ENCODE measurements around the gene ENPEP.

The ENPEP gene

GRCh38 chr4:110526589-110526988 is 50.6 kb downstream of the ENPEP start:
- Histone ChIP-seq H3K9me3 (ENCODE audit: control insufficient read depth, insufficient read depth, low read depth, low read length) (no peaks in the 10 kb centered on the region), H3K4me3 (ENCODE audit: low read depth, low read length) (no peak overlapping the region), H3K36me3 (ENCODE audit: control insufficient read depth, insufficient read depth, low read length) (no peaks in the 10 kb centered on the region), H3K27me3 (ENCODE audit: control insufficient read depth, insufficient read depth, low read length) (no peaks in the 10 kb centered on the region), H3K4me1 (ENCODE audit: control insufficient read depth, insufficient read depth, low read length) (no peaks in the 10 kb centered on the region), H3K27ac (ENCODE audit: low read depth, low read length) (no peak overlapping the region), H3K9ac (ENCODE audit: low read length) (no peak overlapping the region)

- Histone ChIP-seq H3K27me3 (ENCODE audit: control insufficient read depth, insufficient read depth, low read length) (no peaks in the 10 kb centered on the region), H3K4me1 (ENCODE audit: control insufficient read depth, insufficient read depth, low read length) (no peaks in the 10 kb centered on the region), H3K27ac (ENCODE audit: low read depth, low read length) (no peak overlapping the region), H3K9ac (ENCODE audit: low read length) (no peak overlapping the region), H3K9me3 (ENCODE audit: control insufficient read depth, insufficient read depth, low read depth, low read length) (no peaks in the 10 kb centered on the region), H3K4me3 (ENCODE audit: low read depth, low read length) (no peak overlapping the region), H3K36me3 (ENCODE audit: control insufficient read depth, insufficient read depth, low read length) (no peaks in the 10 kb centered on the region)
Measured at GRCh38 chr4:110527156-110527555, 51.2 kb downstream of the ENPEP start.

GRCh38 chr4:110532901-110533589 is 57.1 kb downstream of the ENPEP start:
- no peak overlapping the region for H3K4me3 ChIP-seq (ENCODE audit: low read depth, low read length)
- no peaks in the 10 kb centered on the region for H3K27me3 ChIP-seq (ENCODE audit: control insufficient read depth, insufficient read depth, low read length)
- H3K27ac ChIP-seq (ENCODE audit: low read depth, low read length), result no peak overlapping the region
- H3K4me1 ChIP-seq (ENCODE audit: control insufficient read depth, insufficient read depth, low read length), result peaks cover 9% of the 10 kb centered on the region
- H3K9ac ChIP-seq (ENCODE audit: low read length), result no peak overlapping the region
- no peaks in the 10 kb centered on the region for H3K36me3 ChIP-seq (ENCODE audit: control insufficient read depth, insufficient read depth, low read length)
- H3K9me3 ChIP-seq (ENCODE audit: control insufficient read depth, insufficient read depth, low read depth, low read length), result peaks cover 6% of the 10 kb centered on the region

GRCh38 chr4:110533590-110533910 is 57.6 kb downstream of the ENPEP start:
- H3K4me3 ChIP-seq (ENCODE audit: low read depth, low read length), result no peak overlapping the region; the same call in 1 of the 2 replicates
- no peaks in the 10 kb centered on the region for H3K27me3 ChIP-seq (ENCODE audit: control insufficient read depth, insufficient read depth, low read length)
- H3K27ac ChIP-seq (ENCODE audit: low read depth, low read length), result no peak overlapping the region
- peaks cover 9% of the 10 kb centered on the region for H3K4me1 ChIP-seq (ENCODE audit: control insufficient read depth, insufficient read depth, low read length)
- H3K36me3 ChIP-seq (ENCODE audit: control insufficient read depth, insufficient read depth, low read length), result no peaks in the 10 kb centered on the region
- H3K9me3 ChIP-seq (ENCODE audit: control insufficient read depth, insufficient read depth, low read depth, low read length), result peaks cover 6% of the 10 kb centered on the region
- H3K9ac ChIP-seq (ENCODE audit: low read length), result no peak overlapping the region

GRCh38 chr4:110533940-110534339 is 58.0 kb downstream of the ENPEP start:
- H3K4me3 ChIP-seq (ENCODE audit: low read depth, low read length), result no peak overlapping the region; the same call in 1 of the 2 replicates
- H3K4me1 ChIP-seq (ENCODE audit: control insufficient read depth, insufficient read depth, low read length), result peaks cover 9% of the 10 kb centered on the region
- H3K9ac ChIP-seq (ENCODE audit: low read length), result no peak overlapping the region
- no peaks in the 10 kb centered on the region for H3K27me3 ChIP-seq (ENCODE audit: control insufficient read depth, insufficient read depth, low read length)
- H3K9me3 ChIP-seq (ENCODE audit: control insufficient read depth, insufficient read depth, low read depth, low read length), result peaks cover 6% of the 10 kb centered on the region
- no peak overlapping the region for H3K27ac ChIP-seq (ENCODE audit: low read depth, low read length)
- H3K36me3 ChIP-seq (ENCODE audit: control insufficient read depth, insufficient read depth, low read length), result no peaks in the 10 kb centered on the region

- Histone ChIP-seq H3K27ac (ENCODE audit: low read depth, low read length) (no peak overlapping the region), H3K4me3 (ENCODE audit: low read depth, low read length) (no peak overlapping the region), H3K27me3 (ENCODE audit: control insufficient read depth, insufficient read depth, low read length) (no peaks in the 10 kb centered on the region), H3K4me1 (ENCODE audit: control insufficient read depth, insufficient read depth, low read length) (no peaks in the 10 kb centered on the region), H3K9ac (ENCODE audit: low read length) (no peak overlapping the region), H3K36me3 (ENCODE audit: control insufficient read depth, insufficient read depth, low read length) (no peaks in the 10 kb centered on the region), H3K9me3 (ENCODE audit: control insufficient read depth, insufficient read depth, low read depth, low read length) (peaks cover 6% of the 10 kb centered on the region)
Measured at GRCh38 chr4:110540581-110540980, 64.6 kb downstream of the ENPEP start.

- Histone ChIP-seq H3K27ac (ENCODE audit: low read depth, low read length) (no peak overlapping the region), H3K36me3 (ENCODE audit: control insufficient read depth, insufficient read depth, low read length) (no peaks in the 10 kb centered on the region), H3K4me3 (ENCODE audit: low read depth, low read length) (no peak overlapping the region), H3K9me3 (ENCODE audit: control insufficient read depth, insufficient read depth, low read depth, low read length) (peaks cover 6% of the 10 kb centered on the region), H3K4me1 (ENCODE audit: control insufficient read depth, insufficient read depth, low read length) (no peaks in the 10 kb centered on the region), H3K9ac (ENCODE audit: low read length) (no peak overlapping the region), H3K27me3 (ENCODE audit: control insufficient read depth, insufficient read depth, low read length) (no peaks in the 10 kb centered on the region)
Measured at GRCh38 chr4:110540982-110541451, 65.1 kb downstream of the ENPEP start.

- no peaks in the 10 kb centered on the region for H3K36me3 ChIP-seq (ENCODE audit: control insufficient read depth, insufficient read depth, low read length)
- no peak overlapping the region for H3K4me3 ChIP-seq (ENCODE audit: low read depth, low read length)
- H3K27me3 ChIP-seq (ENCODE audit: control insufficient read depth, insufficient read depth, low read length), result no peaks in the 10 kb centered on the region
- no peaks in the 10 kb centered on the region for H3K4me1 ChIP-seq (ENCODE audit: control insufficient read depth, insufficient read depth, low read length)
- no peak overlapping the region for H3K9ac ChIP-seq (ENCODE audit: low read length)
- H3K27ac ChIP-seq (ENCODE audit: low read depth, low read length), result no peak overlapping the region
- no peaks in the 10 kb centered on the region for H3K9me3 ChIP-seq (ENCODE audit: control insufficient read depth, insufficient read depth, low read depth, low read length)
Measured at GRCh38 chr4:110543577-110543976, 67.6 kb downstream of the ENPEP start.

- no peak overlapping the region for H3K9ac ChIP-seq (ENCODE audit: low read length)
- H3K9me3 ChIP-seq (ENCODE audit: control insufficient read depth, insufficient read depth, low read depth, low read length), result no peaks in the 10 kb centered on the region
- no peak overlapping the region for H3K27ac ChIP-seq (ENCODE audit: low read depth, low read length)
- no peaks in the 10 kb centered on the region for H3K27me3 ChIP-seq (ENCODE audit: control insufficient read depth, insufficient read depth, low read length)
- H3K36me3 ChIP-seq (ENCODE audit: control insufficient read depth, insufficient read depth, low read length), result no peaks in the 10 kb centered on the region
- H3K4me3 ChIP-seq (ENCODE audit: low read depth, low read length), result no peak overlapping the region
- no peaks in the 10 kb centered on the region for H3K4me1 ChIP-seq (ENCODE audit: control insufficient read depth, insufficient read depth, low read length)
Measured at GRCh38 chr4:110544594-110544993, 68.6 kb downstream of the ENPEP start.

- Histone ChIP-seq H3K9me3 (ENCODE audit: control insufficient read depth, insufficient read depth, low read depth, low read length) (no peaks in the 10 kb centered on the region), H3K36me3 (ENCODE audit: control insufficient read depth, insufficient read depth, low read length) (no peaks in the 10 kb centered on the region), H3K4me3 (ENCODE audit: low read depth, low read length) (no peak overlapping the region), H3K27me3 (ENCODE audit: control insufficient read depth, insufficient read depth, low read length) (no peaks in the 10 kb centered on the region), H3K27ac (ENCODE audit: low read depth, low read length) (no peak overlapping the region), H3K9ac (ENCODE audit: low read length) (no peak overlapping the region), H3K4me1 (ENCODE audit: control insufficient read depth, insufficient read depth, low read length) (peaks cover 5% of the 10 kb centered on the region; the same call in 1 of the 2 replicates)
Measured at GRCh38 chr4:110550260-110550659, 74.3 kb downstream of the ENPEP start.

GRCh38 chr4:110553197-110553596 is 77.2 kb downstream of the ENPEP start:
- H3K27me3 ChIP-seq (ENCODE audit: control insufficient read depth, insufficient read depth, low read length), result no peaks in the 10 kb centered on the region
- no peaks in the 10 kb centered on the region for H3K36me3 ChIP-seq (ENCODE audit: control insufficient read depth, insufficient read depth, low read length)
- no peaks in the 10 kb centered on the region for H3K9me3 ChIP-seq (ENCODE audit: control insufficient read depth, insufficient read depth, low read depth, low read length)
- no peak overlapping the region for H3K27ac ChIP-seq (ENCODE audit: low read depth, low read length)
- peaks cover 5% of the 10 kb centered on the region; the same call in 1 of the 2 replicates for H3K4me1 ChIP-seq (ENCODE audit: control insufficient read depth, insufficient read depth, low read length)
- no peak overlapping the region for H3K4me3 ChIP-seq (ENCODE audit: low read depth, low read length)
- H3K9ac ChIP-seq (ENCODE audit: low read length), result no peak overlapping the region
